Measurements from ENCODE around the gene NR2F6.

DNA sequence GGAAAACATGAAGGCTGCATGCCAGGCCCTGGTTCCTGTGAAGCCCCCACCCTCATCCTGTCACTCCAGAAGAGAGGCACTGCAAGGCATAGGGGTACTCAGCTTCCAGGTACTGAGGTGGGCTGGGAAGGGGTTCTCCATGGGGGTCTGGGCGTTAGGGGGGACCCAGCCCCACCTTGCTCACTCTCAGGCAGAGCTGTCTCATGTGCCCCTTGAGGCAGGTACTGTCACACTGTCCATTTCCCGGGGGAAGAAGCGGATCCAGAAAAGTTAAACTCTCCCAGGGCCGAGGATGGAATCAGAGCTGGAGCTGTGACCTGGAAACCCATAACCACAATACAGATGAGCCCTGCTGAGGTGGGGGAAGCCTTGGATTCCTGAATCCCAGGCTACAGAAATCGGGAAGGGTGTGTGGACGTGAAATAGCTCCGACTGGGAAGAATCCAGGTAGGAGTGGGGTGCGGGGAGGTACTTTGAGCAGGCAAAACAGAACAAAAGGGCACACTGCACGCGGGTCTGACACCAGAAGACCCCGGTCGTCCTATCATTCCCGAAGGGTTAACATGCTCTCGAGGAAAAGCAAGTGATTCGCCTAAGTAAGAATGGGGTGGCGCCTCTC, 31.1 kb downstream of the NR2F6 start:
- TF ChIP-seq, protein P1, sequence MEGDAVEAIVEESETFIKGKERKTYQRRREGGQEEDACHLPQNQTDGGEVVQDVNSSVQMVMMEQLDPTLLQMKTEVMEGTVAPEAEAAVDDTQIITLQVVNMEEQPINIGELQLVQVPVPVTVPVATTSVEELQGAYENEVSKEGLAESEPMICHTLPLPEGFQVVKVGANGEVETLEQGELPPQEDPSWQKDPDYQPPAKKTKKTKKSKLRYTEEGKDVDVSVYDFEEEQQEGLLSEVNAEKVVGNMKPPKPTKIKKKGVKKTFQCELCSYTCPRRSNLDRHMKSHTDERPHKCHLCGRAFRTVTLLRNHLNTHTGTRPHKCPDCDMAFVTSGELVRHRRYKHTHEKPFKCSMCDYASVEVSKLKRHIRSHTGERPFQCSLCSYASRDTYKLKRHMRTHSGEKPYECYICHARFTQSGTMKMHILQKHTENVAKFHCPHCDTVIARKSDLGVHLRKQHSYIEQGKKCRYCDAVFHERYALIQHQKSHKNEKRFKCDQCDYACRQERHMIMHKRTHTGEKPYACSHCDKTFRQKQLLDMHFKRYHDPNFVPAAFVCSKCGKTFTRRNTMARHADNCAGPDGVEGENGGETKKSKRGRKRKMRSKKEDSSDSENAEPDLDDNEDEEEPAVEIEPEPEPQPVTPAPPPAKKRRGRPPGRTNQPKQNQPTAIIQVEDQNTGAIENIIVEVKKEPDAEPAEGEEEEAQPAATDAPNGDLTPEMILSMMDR (IDR thresholded peaks at IDR 0.05), result no peak
- TF ChIP-seq POLR2A (IDR thresholded peaks at IDR 0.05), result no peak
